WTC11 (cell line): Measurements from ENCODE around the gene DAPK1. TPM values are rescaled to one million over a fixed set of nuclear protein-coding genes. Genes with fewer than 3 reads are reported as not detected.
A peak's percentile ranks its signal among the peaks of the same experiment; 100 is the strongest.

Experiments
- ATAC-seq: fragments of 200-7000 bp; cut with Tn5 transposase; 2 replicates; pipeline ENCODE4 v1.10.0; 2021; ENCODE audit warnings: mild to moderate bottlenecking, moderate library complexity
- CTCF ChIA-PET: fragments of 300-600 bp; sonication (Branson Sonifier 250); formaldehyde crosslinking; loops from one replicate; lab custom pipeline; 2021; ENCODE audit warnings: antibody characterized with exemption; lab: Charles Lee
- POLR2A ChIA-PET: fragments of 350-600 bp; sonication (Branson Sonifier 250); formaldehyde crosslinking; loops from one replicate; lab custom pipeline; 2021; ENCODE audit warnings: antibody characterized with exemption; lab: Charles Lee
- DNase-seq: peaks from one replicate; pipeline ENCODE4 v3.0.0; 2021; ENCODE audit warnings: low spot score
- H3K27ac Mint-ChIP-seq: 2 replicates; pipeline ENCODE4 v1.8.0; 2021; ENCODE audit warnings: mixed read lengths
- H3K27me3 Mint-ChIP-seq: 2 replicates; pipeline ENCODE4 v1.8.0; 2021; ENCODE audit warnings: low read depth, mild to moderate bottlenecking, moderate library complexity, mixed read lengths
- H3K36me3 Mint-ChIP-seq: 2 replicates; pipeline ENCODE4 v1.8.0; 2021; ENCODE audit warnings: mixed read lengths
- H3K4me1 Mint-ChIP-seq: 2 replicates; pipeline ENCODE4 v1.8.0; 2022; ENCODE audit warnings: mixed read lengths
- H3K4me3 Mint-ChIP-seq: 2 replicates; pipeline ENCODE4 v1.8.0; 2021; ENCODE audit warnings: mild to moderate bottlenecking, moderate library complexity, mixed read lengths
- H3K9me3 Mint-ChIP-seq: 2 replicates; pipeline ENCODE4 v1.8.0; 2021; ENCODE audit warnings: mixed read lengths
- EMX1 ChIP-seq: fragments of 250-450 bp; sonication (Bioruptor Pico); IDR thresholded peaks from 2 replicates; pipeline ENCODE4 v1.8.0; 2021; ENCODE audit warnings: mild to moderate bottlenecking
- ERG ChIP-seq: fragments of 250-450 bp; sonication (Bioruptor Pico); IDR thresholded peaks from 2 replicates; pipeline ENCODE4 v1.8.0; 2021; ENCODE audit warnings: mild to moderate bottlenecking
- GTF2I ChIP-seq: fragments of 250-450 bp; sonication (Bioruptor Pico); conservative IDR thresholded peaks from 2 replicates; pipeline ENCODE4 v1.4.0; 2021; ENCODE audit warnings: mild to moderate bottlenecking
- HMGA2 ChIP-seq: fragments of 250-450 bp; sonication (Bioruptor Pico); IDR thresholded peaks from 2 replicates; pipeline ENCODE4 v1.4.0; 2021; ENCODE audit warnings: mild to moderate bottlenecking, moderate library complexity
- KAT7 ChIP-seq: sonication (generic); formaldehyde crosslinking; IDR thresholded peaks from 2 replicates; pipeline ENCODE4 v1.8.1; 2023; ENCODE audit warnings: missing genetic modification reagents, mild to moderate bottlenecking, borderline replicate concordance
- MAX ChIP-seq: sonication (generic); formaldehyde crosslinking; IDR thresholded peaks from 2 replicates; pipeline ENCODE4 v1.8.0; 2022; ENCODE audit warnings: mild to moderate bottlenecking, missing genetic modification reagents
- NFE2L1 ChIP-seq: sonication (generic); formaldehyde crosslinking; IDR thresholded peaks from 2 replicates; pipeline ENCODE4 v1.8.1; 2023; ENCODE audit warnings: missing genetic modification reagents
- NR2C2 ChIP-seq: sonication (generic); formaldehyde crosslinking; IDR thresholded peaks from 2 replicates; pipeline ENCODE4 v1.8.0; 2022; ENCODE audit warnings: mild to moderate bottlenecking, missing genetic modification reagents
- PREB ChIP-seq: sonication (generic); formaldehyde crosslinking; IDR thresholded peaks from 2 replicates; pipeline ENCODE4 v1.8.1; 2022; ENCODE audit warnings: mild to moderate bottlenecking, missing genetic modification reagents, moderate library complexity, borderline replicate concordance
- RELA ChIP-seq: sonication (generic); formaldehyde crosslinking; IDR thresholded peaks from 2 replicates; pipeline ENCODE4 v1.8.1; 2022; ENCODE audit warnings: missing genetic modification reagents, mild to moderate bottlenecking, borderline replicate concordance
- RORB ChIP-seq: fragments of 250-450 bp; sonication (Bioruptor Pico); IDR thresholded peaks from 2 replicates; pipeline ENCODE4 v1.9.0; 2021; ENCODE audit warnings: mild to moderate bottlenecking
- SP1 ChIP-seq: sonication (generic); formaldehyde crosslinking; conservative IDR thresholded peaks from 2 replicates; pipeline ENCODE4 v1.8.1; 2022; ENCODE audit warnings: missing genetic modification reagents
- ZBTB21 ChIP-seq: sonication (generic); formaldehyde crosslinking; IDR thresholded peaks from 2 replicates; pipeline ENCODE4 v1.8.1; 2023; ENCODE audit warnings: mild to moderate bottlenecking, missing genetic modification reagents, borderline replicate concordance
- ZNF138 ChIP-seq: sonication (generic); formaldehyde crosslinking; conservative IDR thresholded peaks from 2 replicates; pipeline ENCODE4 v1.8.1; 2022; ENCODE audit warnings: mild to moderate bottlenecking, moderate library complexity, missing genetic modification reagents
- ZNF317 ChIP-seq: sonication (generic); formaldehyde crosslinking; IDR thresholded peaks from 2 replicates; pipeline ENCODE4 v1.8.1; 2023; ENCODE audit warnings: low read depth, mild to moderate bottlenecking, moderate library complexity, missing genetic modification reagents, borderline replicate concordance
- total RNA-seq: library from RNA; stranded (reverse); gene quantifications from 3 replicates; pipeline ENCODE4 v1.2.3, GENCODE V29; 2021
- TF ChIP-seq, protein P1 (sequence below): fragments of 250-450 bp; sonication (Bioruptor Pico); IDR thresholded peaks from 2 replicates; pipeline ENCODE4 v1.9.0; 2021; ENCODE audit warnings: moderate library complexity, mild to moderate bottlenecking, inconsistent platforms, borderline replicate concordance
- TF ChIP-seq, protein P2 (sequence below): sonication (generic); formaldehyde crosslinking; IDR thresholded peaks from 2 replicates; pipeline ENCODE4 v1.8.1; 2022; ENCODE audit warnings: missing genetic modification reagents, borderline replicate concordance
- TF ChIP-seq, protein P3 (sequence below): sonication (generic); formaldehyde crosslinking; IDR thresholded peaks from 2 replicates; pipeline ENCODE4 v1.8.1; 2022; ENCODE audit warnings: low read depth, missing genetic modification reagents, borderline replicate concordance
- TF ChIP-seq, protein P4 (sequence below): sonication (generic); formaldehyde crosslinking; conservative IDR thresholded peaks from 2 replicates; pipeline ENCODE4 v1.8.1; 2022; ENCODE audit warnings: mild to moderate bottlenecking, missing genetic modification reagents
- TF ChIP-seq, protein P5 (sequence below): sonication (generic); formaldehyde crosslinking; IDR thresholded peaks from 2 replicates; pipeline ENCODE4 v1.8.1; 2023; ENCODE audit warnings: mild to moderate bottlenecking, moderate library complexity, missing genetic modification reagents

The DAPK1 gene
- total RNA-seq, 1 experiment from 2014 or later, result 129 TPM

GRCh38 chr9:87513880-87514535 lies 16.3 kb downstream of the DAPK1 start:
- Mint-ChIP-seq H3K27ac (no peak overlapping the region; the same call in 1 of the 2 replicates), H3K4me1 (peaks cover 64% of the 10 kb centered on the region), H3K9me3 (no peaks in the 10 kb centered on the region), H3K36me3 (peaks cover 35% of the 10 kb centered on the region), H3K27me3 (no peaks in the 10 kb centered on the region), H3K4me3 (no peak overlapping the region)
- no peak for DNase-seq
- POLR2A ChIA-PET, result no interaction called here
- no peak for ATAC-seq
- TF ChIP-seq SP1 (no peak), PREB (no peak), KAT7 (CRISPR knock-in tag) (no peak), ZBTB21 (no peak), ZNF138 (CRISPR knock-in tag) (no peak), EMX1 (no peak), HMGA2 (CRISPR knock-in tag) (no peak)
- TF ChIP-seq, protein P1, sequence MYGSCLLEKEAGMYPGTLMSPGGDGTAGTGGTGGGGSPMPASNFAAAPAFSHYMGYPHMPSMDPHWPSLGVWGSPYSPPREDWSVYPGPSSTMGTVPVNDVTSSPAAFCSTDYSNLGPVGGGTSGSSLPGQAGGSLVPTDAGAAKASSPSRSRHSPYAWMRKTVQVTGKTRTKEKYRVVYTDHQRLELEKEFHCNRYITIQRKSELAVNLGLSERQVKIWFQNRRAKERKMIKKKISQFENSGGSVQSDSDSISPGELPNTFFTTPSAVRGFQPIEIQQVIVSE (CRISPR knock-in tag), result no peak
- TF ChIP-seq, protein P2, sequence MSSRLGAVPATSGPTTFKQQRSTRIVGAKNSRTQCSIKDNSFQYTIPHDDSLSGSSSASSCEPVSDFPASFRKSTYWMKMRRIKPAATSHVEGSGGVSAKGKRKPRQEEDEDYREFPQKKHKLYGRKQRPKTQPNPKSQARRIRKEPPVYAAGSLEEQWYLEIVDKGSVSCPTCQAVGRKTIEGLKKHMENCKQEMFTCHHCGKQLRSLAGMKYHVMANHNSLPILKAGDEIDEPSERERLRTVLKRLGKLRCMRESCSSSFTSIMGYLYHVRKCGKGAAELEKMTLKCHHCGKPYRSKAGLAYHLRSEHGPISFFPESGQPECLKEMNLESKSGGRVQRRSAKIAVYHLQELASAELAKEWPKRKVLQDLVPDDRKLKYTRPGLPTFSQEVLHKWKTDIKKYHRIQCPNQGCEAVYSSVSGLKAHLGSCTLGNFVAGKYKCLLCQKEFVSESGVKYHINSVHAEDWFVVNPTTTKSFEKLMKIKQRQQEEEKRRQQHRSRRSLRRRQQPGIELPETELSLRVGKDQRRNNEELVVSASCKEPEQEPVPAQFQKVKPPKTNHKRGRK (CRISPR knock-in tag), result no peak
- TF ChIP-seq, protein P3, sequence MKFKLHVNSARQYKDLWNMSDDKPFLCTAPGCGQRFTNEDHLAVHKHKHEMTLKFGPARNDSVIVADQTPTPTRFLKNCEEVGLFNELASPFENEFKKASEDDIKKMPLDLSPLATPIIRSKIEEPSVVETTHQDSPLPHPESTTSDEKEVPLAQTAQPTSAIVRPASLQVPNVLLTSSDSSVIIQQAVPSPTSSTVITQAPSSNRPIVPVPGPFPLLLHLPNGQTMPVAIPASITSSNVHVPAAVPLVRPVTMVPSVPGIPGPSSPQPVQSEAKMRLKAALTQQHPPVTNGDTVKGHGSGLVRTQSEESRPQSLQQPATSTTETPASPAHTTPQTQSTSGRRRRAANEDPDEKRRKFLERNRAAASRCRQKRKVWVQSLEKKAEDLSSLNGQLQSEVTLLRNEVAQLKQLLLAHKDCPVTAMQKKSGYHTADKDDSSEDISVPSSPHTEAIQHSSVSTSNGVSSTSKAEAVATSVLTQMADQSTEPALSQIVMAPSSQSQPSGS (CRISPR knock-in tag), result no peak
- TF ChIP-seq, protein P4, sequence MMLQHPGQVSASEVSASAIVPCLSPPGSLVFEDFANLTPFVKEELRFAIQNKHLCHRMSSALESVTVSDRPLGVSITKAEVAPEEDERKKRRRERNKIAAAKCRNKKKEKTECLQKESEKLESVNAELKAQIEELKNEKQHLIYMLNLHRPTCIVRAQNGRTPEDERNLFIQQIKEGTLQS, result no peak
- CTCF ChIA-PET, result no interaction called here

DNA sequence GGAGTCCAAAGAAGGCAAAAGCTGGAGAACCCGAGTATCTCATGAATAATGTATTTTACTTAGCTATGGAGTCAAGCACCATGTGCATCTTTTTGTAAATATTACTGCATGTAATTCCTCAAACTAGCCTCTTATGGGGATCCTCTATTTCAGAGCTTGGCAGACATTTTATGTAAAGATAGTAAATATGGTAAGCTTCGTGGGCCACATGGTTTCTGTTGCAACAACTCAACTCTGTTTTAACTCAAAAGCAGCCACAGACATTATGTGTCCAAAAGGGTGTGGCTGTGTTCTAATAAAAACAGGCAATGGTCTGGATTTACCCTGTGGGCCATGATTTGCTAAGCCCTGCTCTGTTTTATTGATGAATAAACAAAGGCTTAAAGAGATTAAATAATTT lies 17.3 kb downstream of the DAPK1 start:
- Mint-ChIP-seq H3K9me3 (no peaks in the 10 kb centered on the region), H3K36me3 (peaks cover 30% of the 10 kb centered on the region), H3K27ac (no peak overlapping the region; the same call in 1 of the 2 replicates), H3K4me3 (no peak overlapping the region), H3K27me3 (no peaks in the 10 kb centered on the region), H3K4me1 (peaks cover 71% of the 10 kb centered on the region)
- CTCF ChIA-PET, result interaction anchor here (1.0 to 2.4 kb wide), 2 partner anchors 17 to 177 kb away, joined by 4 to 9 read pairs; partner anchors contain the start of gene DAPK1
- no peak for DNase-seq
- ATAC-seq, result no peak
- TF ChIP-seq RELA, result no peak
- POLR2A ChIA-PET, result no interaction called here

DNA sequence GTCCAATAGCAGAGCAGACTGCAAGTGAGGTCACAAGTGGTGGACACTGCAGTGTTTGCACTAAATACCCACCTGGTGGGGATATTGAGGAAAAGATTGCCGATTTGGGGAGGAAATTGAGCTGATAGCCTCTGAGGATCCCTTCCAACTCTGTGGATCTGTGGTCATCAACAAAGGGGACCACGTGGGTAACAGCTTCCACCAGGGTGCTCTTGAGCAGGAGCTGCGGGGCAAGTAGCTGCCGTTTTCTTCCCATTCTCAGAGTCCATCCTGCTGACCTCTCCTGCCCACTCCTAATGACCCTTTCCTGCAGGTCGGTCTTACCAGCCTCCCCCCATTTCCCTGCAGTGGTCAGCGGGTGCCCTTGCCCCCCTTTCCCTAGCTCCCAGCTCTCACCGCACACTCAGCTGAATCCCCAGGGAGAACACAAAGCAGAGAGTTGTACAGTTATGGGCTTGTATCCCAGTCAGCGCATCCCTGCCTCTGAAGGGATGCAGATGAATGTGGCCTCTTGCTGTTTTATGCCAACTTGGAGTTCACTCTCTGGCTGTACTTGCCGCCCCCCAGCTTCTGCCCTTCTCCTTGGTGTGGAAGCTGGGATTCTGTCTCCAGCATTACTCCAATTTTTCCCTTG lies 18.0 kb downstream of the DAPK1 start:
- POLR2A ChIA-PET, result interaction anchor here (0.6 to 1.5 kb wide), 3 partner anchors 18 to 398 kb away, joined by 5 to 8 read pairs (median 6); partner anchors contain the start of gene DAPK1
- no peak for DNase-seq
- peak overlapping the region; percentile 41 for H3K27ac Mint-ChIP-seq
- peaks cover 26% of the 10 kb centered on the region for H3K36me3 Mint-ChIP-seq
- TF ChIP-seq NFE2L1 (no peak), MAX (no peak), ZNF317 (no peak), GTF2I (CRISPR knock-in tag) (no peak), RORB (CRISPR knock-in tag) (no peak), NR2C2 (no peak), ZBTB21 (no peak), ERG (CRISPR knock-in tag) (no peak)
- TF ChIP-seq, protein P3 (CRISPR knock-in tag), result no peak
- TF ChIP-seq, protein P5, sequence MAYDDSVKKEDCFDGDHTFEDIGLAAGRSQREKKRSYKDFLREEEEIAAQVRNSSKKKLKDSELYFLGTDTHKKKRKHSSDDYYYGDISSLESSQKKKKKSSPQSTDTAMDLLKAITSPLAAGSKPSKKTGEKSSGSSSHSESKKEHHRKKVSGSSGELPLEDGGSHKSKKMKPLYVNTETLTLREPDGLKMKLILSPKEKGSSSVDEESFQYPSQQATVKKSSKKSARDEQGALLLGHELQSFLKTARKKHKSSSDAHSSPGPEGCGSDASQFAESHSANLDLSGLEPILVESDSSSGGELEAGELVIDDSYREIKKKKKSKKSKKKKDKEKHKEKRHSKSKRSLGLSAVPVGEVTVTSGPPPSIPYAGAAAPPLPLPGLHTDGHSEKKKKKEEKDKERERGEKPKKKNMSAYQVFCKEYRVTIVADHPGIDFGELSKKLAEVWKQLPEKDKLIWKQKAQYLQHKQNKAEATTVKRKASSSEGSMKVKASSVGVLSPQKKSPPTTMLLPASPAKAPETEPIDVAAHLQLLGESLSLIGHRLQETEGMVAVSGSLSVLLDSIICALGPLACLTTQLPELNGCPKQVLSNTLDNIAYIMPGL (CRISPR knock-in tag), result no peak
- TF ChIP-seq, all 79 proteins: peak for 0
- Mint-ChIP-seq H3K4me3 (no peak overlapping the region), H3K4me1 (peaks cover 76% of the 10 kb centered on the region), H3K27me3 (no peaks in the 10 kb centered on the region), H3K9me3 (no peaks in the 10 kb centered on the region)
- CTCF ChIA-PET, result interaction anchor here (1.0 to 2.4 kb wide), 4 partner anchors 10 to 178 kb away, joined by 3 to 9 read pairs (median 6); partner anchors contain the start of gene DAPK1
- no peak for ATAC-seq
